Vagina (tissue), 2 donors: ENCODE measurements around the gene CAMKMT.

Experiments used
- POLR2A ChIP-seq, 2 donors: fragments of 450-650 bp; IDR thresholded peaks; one replicate each; pipeline ENCODE4 v1.6.1; 2017; ENCODE audit warnings: antibody characterized with exemption in 2 of 2, mild to moderate bottlenecking in 2 of 2, moderate library complexity in 2 of 2
- POLR2AphosphoS5 ChIP-seq, 2 donors: sonication (generic); formaldehyde crosslinking; IDR thresholded peaks; one replicate each; pipeline ENCODE4 v1.9.0; 2017; ENCODE audit warnings: antibody characterized with exemption in 2 of 2, mild to moderate bottlenecking in 2 of 2, low read depth in 1 of 2; ENCODE audit not compliant: insufficient read depth in 1 of 2
- TF ChIP-seq, protein P1 (sequence below), 3 experiments: fragments of 450-650 bp in 2 of 3; fragments of 200-600 bp in 1 of 3; sonication (generic) in 1 of 3; IDR thresholded peaks; one replicate each; pipeline ENCODE4 v1.5.1; 2017 to 2019; ENCODE audit warnings: antibody characterized with exemption in 3 of 3, mild to moderate bottlenecking in 2 of 3, moderate library complexity in 2 of 3

DNA sequence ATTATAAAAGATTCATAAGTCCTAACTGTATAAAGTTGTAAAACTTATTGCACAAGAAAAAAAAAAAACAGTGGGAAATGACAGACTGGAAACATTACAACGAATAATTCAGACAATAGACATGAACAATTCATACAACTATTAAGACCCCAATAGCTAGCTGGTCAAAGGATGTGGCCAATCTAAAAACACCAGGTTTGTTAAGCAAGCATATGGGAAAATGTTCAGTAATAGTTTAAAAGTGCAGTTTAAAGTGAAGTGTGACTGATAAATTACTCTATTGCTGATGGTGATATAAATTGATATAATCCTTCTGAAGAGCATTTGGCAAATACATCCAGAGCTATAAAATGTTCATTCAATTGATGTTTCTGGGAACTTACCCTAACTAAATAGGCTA, 289.0 kb downstream of the CAMKMT start:
- TF ChIP-seq, protein P1, sequence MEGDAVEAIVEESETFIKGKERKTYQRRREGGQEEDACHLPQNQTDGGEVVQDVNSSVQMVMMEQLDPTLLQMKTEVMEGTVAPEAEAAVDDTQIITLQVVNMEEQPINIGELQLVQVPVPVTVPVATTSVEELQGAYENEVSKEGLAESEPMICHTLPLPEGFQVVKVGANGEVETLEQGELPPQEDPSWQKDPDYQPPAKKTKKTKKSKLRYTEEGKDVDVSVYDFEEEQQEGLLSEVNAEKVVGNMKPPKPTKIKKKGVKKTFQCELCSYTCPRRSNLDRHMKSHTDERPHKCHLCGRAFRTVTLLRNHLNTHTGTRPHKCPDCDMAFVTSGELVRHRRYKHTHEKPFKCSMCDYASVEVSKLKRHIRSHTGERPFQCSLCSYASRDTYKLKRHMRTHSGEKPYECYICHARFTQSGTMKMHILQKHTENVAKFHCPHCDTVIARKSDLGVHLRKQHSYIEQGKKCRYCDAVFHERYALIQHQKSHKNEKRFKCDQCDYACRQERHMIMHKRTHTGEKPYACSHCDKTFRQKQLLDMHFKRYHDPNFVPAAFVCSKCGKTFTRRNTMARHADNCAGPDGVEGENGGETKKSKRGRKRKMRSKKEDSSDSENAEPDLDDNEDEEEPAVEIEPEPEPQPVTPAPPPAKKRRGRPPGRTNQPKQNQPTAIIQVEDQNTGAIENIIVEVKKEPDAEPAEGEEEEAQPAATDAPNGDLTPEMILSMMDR (IDR thresholded peaks at IDR 0.05) = no peak
- TF ChIP-seq POLR2AphosphoS5 (IDR thresholded peaks at IDR 0.05; ENCODE audit: insufficient read depth in 1 of 2, low read depth in 1 of 2) (no peak), POLR2A (IDR thresholded peaks at IDR 0.05) (no peak)
